WERI-Rb-1 (cell line): ENCODE data around the gene SENP5.

Source experiments
- DNase-seq: peaks from one replicate; pipeline ENCODE4 v3.0.0-alpha.2; 2020
- H3K27ac ChIP-seq: fragments of 250-450 bp; sonication (Bioruptor Pico); 2 replicates; pipeline ENCODE4 v1.5.1; 2020; ENCODE audit warnings: mild to moderate bottlenecking, moderate library complexity
- H3K27me3 ChIP-seq: fragments of 250-450 bp; sonication (Bioruptor Pico); 2 replicates; pipeline ENCODE4 v1.5.1; 2021; ENCODE audit warnings: mild to moderate bottlenecking, low read depth, moderate library complexity; ENCODE audit not compliant: insufficient read depth, severe bottlenecking
- H3K36me3 ChIP-seq: fragments of 250-450 bp; sonication (Bioruptor Pico); 2 replicates; pipeline ENCODE4 v1.5.1; 2020; ENCODE audit warnings: mild to moderate bottlenecking, moderate library complexity
- H3K4me3 ChIP-seq: 2 replicates; pipeline ENCODE4 v1.5.1; 2011; ENCODE audit warnings: low read depth, mild to moderate bottlenecking, control low read depth, low read length
- H3K9me3 ChIP-seq: fragments of 250-450 bp; sonication (Bioruptor Pico); 2 replicates; pipeline ENCODE4 v1.5.1; 2021; ENCODE audit warnings: mild to moderate bottlenecking, moderate library complexity; ENCODE audit not compliant: severe bottlenecking
- TF ChIP-seq, protein P1 (sequence below): IDR thresholded peaks from 2 replicates; pipeline ENCODE4 v1.5.1; 2011; ENCODE audit warnings: low read depth, mild to moderate bottlenecking, control low read depth, inconsistent platforms, low read length

The SENP5 gene

GRCh38 chr3:196962930-196963630 is 95.4 kb downstream of the SENP5 start:
- Histone ChIP-seq H3K27ac (no peak overlapping the region), H3K4me3 (no peak overlapping the region), H3K27me3 (no peaks in the 10 kb centered on the region), H3K9me3 (no peaks in the 10 kb centered on the region), H3K36me3 (no peaks in the 10 kb centered on the region)
- DNase-seq: no peak
- TF ChIP-seq, protein P1, sequence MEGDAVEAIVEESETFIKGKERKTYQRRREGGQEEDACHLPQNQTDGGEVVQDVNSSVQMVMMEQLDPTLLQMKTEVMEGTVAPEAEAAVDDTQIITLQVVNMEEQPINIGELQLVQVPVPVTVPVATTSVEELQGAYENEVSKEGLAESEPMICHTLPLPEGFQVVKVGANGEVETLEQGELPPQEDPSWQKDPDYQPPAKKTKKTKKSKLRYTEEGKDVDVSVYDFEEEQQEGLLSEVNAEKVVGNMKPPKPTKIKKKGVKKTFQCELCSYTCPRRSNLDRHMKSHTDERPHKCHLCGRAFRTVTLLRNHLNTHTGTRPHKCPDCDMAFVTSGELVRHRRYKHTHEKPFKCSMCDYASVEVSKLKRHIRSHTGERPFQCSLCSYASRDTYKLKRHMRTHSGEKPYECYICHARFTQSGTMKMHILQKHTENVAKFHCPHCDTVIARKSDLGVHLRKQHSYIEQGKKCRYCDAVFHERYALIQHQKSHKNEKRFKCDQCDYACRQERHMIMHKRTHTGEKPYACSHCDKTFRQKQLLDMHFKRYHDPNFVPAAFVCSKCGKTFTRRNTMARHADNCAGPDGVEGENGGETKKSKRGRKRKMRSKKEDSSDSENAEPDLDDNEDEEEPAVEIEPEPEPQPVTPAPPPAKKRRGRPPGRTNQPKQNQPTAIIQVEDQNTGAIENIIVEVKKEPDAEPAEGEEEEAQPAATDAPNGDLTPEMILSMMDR: no peak

DNA sequence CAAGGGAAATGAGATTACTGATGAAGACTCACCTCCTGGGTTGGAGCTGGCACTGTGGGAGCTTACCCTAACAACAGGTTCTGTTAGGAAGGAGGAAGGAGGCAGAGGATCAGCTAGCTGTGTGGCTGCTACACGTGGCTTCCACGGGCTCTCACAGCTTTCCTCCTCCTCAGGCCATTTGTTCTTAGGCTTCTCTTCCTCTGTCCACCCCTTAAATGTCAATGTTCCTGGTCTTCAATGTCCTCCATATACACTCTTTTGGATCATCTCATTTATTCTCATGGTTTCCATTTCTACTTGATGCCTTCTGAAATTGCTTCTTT is 95.9 kb downstream of the SENP5 start:
- TF ChIP-seq, protein P1: no peak
- Histone ChIP-seq H3K4me3 (no peak overlapping the region), H3K36me3 (no peaks in the 10 kb centered on the region), H3K27me3 (no peaks in the 10 kb centered on the region), H3K9me3 (no peaks in the 10 kb centered on the region), H3K27ac (no peak overlapping the region)
- no peak for DNase-seq

DNA sequence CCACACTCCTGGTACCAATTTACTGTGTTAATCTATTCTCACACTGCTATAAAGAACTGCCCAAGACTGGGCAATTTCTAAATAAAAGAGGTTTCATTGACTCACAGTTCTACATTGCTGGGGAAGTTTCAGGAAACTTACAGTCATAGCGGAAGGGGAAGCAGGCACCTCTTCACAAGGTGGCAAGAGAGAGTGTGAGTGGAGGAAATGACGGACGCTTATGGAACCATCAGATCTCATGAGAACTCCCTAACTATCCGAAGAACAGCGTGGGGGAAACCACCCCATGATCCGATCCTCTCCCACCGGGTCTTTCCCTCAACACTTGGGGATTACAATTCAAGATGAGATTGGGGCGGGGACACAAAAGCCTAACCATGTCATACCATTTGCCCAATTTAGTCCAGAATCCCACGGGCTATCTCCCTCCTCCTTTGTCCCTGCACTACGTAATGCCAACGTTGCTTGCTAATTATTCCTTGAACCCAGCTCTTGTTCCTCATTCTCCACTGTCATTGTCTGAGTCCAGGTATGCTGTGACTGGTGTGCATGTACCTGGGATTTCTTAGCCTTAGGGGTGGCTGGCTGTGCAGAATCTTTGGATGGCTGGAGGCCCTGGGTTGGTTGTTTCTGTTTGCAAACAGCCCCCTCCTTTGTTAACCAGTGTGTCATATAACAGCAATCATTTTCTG is 97.5 kb downstream of the SENP5 start:
- Histone ChIP-seq H3K36me3 (no peaks in the 10 kb centered on the region), H3K27ac (no peak overlapping the region), H3K4me3 (no peak overlapping the region), H3K9me3 (no peaks in the 10 kb centered on the region), H3K27me3 (no peaks in the 10 kb centered on the region)
- TF ChIP-seq, protein P1: no peak
- DNase-seq: no peak

DNA sequence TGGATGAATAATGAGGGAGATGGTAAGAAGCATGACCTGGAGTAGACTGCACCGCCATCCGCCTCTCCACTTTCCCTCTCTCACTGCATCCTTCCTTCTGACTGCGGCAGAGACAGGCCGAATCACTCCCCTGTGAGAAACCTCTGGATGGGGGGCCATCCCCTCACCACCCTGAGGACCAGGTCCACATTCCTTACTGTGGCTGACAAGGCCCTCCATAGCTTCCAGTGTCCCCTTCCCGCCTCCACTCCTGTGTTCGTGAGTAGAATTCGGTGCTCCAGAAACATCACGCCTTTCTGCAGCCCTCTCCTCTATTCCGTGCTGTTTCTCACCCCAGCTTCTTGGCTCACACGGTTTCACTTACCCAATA is 98.1 kb downstream of the SENP5 start:
- Histone ChIP-seq H3K27me3 (no peaks in the 10 kb centered on the region), H3K9me3 (no peaks in the 10 kb centered on the region), H3K4me3 (no peak overlapping the region), H3K27ac (no peak overlapping the region), H3K36me3 (no peaks in the 10 kb centered on the region)
- no peak for DNase-seq
- TF ChIP-seq, protein P1: no peak

DNA sequence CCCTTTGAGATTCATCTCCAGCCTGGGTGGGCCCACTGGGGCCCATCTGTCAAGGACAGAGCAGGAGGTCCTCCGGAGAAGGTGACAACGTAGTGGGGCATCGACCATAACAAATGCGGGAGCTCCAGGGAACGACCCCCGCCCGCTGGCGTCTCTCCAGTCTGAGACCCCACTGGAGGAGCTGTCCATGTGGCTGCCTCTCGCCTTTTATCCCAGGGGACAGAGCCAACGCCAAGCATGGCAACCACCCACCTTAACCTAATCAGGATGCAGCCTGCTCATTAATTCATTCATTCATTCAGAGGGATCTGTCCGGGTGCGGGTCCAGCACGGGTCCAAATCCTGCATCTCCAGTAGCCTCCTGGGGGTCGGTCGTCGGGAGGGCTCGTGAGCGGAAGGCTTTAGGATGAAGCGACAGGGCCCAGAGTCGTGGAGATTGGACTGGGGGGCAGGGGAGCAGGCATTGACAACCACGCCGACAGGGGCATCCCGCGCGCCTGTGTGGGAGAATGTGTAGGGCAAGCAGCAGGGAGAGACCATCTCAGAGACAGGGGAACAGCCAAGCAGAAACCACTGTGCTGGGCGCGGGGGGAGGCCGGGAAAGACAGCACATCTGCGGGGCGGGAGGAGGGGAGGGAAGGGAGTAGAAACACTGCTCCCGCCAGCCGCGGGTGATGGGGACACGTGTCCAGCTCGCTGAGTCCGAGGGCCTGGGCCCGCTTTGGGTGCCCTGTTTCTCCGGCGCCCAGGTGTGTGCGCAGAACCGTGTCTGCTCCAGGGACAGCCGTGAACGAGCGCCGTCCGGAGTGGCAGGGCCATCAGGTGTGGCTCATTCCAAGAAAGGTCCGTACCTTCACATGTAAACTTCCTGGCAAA is 99.0 kb downstream of the SENP5 start:
- H3K4me3 ChIP-seq: no peak overlapping the region
- TF ChIP-seq, protein P1: no peak
- H3K27ac ChIP-seq: no peak overlapping the region
- no peaks in the 10 kb centered on the region for H3K9me3 ChIP-seq
- no peaks in the 10 kb centered on the region for H3K27me3 ChIP-seq
- no peak for DNase-seq
- H3K36me3 ChIP-seq: no peaks in the 10 kb centered on the region
